ENCODE results near the gene CDIP1.

CDIP1 gene

DNA sequence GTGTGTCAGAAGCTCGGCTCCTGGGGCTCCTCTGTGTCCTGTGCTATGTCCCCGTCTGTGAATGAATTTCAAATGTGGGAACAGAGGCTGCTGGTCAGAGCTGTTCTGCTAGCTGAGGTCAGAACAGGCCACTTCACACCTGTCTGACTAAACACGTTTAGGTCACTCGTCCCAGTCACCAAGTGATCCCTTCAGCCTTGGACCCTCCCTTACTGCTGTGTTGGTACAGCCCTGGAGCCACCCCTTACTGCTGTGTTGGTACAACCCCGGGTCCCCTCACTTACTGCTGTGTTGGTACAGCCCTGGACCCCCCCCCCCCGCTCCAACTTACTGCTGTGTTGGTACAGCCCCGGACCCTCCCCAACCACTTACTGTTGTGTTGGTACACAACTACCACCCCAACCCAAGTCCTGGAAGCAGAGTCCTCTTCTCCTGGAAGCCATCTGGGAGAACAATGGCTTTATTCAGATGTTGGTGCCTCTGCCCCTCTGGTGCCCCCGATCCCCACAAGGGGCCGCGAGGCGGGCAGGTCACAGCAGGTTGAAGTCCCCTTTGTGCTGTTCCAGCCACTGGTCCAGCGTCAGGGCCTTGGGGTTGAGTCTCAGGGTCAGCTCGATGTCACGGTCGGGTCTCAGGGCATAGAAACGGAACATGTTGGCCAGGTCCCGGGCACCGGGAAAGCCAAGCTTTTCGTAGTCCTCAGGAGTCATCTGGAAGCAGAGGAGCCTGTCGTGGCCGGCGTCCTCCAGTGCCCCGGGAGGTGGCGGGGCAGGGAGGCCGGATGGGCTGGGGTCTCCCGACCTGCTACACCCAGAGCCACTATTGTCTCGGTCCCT is 77.1 kb downstream of the CDIP1 start:
- no peak overlapping the region for H3K4me3 ChIP-seq (replicated peaks; ENCODE audit: low read depth, low read length)
- no peak for DNase-seq (ENCODE audit: extremely low read depth, low read depth)
- TF ChIP-seq, protein P1, sequence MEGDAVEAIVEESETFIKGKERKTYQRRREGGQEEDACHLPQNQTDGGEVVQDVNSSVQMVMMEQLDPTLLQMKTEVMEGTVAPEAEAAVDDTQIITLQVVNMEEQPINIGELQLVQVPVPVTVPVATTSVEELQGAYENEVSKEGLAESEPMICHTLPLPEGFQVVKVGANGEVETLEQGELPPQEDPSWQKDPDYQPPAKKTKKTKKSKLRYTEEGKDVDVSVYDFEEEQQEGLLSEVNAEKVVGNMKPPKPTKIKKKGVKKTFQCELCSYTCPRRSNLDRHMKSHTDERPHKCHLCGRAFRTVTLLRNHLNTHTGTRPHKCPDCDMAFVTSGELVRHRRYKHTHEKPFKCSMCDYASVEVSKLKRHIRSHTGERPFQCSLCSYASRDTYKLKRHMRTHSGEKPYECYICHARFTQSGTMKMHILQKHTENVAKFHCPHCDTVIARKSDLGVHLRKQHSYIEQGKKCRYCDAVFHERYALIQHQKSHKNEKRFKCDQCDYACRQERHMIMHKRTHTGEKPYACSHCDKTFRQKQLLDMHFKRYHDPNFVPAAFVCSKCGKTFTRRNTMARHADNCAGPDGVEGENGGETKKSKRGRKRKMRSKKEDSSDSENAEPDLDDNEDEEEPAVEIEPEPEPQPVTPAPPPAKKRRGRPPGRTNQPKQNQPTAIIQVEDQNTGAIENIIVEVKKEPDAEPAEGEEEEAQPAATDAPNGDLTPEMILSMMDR (IDR thresholded peaks at IDR 0.05; ENCODE audit: low read depth, low read length, missing control alignments): no peak

DNA sequence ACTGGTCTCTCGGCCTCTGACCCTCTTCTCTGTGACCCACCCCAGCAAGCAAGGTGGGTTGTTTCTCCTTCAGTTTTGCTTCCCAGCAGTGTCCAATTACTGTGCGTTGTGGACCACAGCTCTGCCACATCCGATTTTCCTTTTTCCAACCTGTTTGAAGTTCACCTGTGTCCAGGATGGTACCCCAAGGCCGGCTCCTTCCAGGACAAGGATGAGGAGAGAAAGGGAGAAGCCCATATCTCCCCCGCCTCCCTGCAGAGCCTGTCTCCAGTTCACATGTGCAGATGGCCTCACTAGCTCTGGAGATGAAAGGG is 77.7 kb downstream of the CDIP1 start:
- no peak for DNase-seq (ENCODE audit: extremely low read depth, low read depth)
- TF ChIP-seq, protein P1 (IDR thresholded peaks at IDR 0.05; ENCODE audit: low read depth, low read length, missing control alignments): no peak
- H3K4me3 ChIP-seq (replicated peaks; ENCODE audit: low read depth, low read length): no peak overlapping the region
